DLD1 (cell line): ENCODE data around the gene METTL2A.
"Not testable (repeated sequence)": the region's sequence is repeated elsewhere in the genome, so short reads cannot be mapped to it uniquely, and the experiment has no call there.

ENCODE experiments used
- in situ Hi-C: cut with HindIII; loops from 2 replicates; pipeline ENCODE4 v1.10.0; 2017; ENCODE audit warnings: low sequenced_read_pairs

Gene METTL2A, protein sequence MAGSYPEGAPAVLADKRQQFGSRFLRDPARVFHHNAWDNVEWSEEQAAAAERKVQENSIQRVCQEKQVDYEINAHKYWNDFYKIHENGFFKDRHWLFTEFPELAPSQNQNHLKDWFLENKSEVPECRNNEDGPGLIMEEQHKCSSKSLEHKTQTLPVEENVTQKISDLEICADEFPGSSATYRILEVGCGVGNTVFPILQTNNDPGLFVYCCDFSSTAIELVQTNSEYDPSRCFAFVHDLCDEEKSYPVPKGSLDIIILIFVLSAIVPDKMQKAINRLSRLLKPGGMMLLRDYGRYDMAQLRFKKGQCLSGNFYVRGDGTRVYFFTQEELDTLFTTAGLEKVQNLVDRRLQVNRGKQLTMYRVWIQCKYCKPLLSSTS

DNA sequence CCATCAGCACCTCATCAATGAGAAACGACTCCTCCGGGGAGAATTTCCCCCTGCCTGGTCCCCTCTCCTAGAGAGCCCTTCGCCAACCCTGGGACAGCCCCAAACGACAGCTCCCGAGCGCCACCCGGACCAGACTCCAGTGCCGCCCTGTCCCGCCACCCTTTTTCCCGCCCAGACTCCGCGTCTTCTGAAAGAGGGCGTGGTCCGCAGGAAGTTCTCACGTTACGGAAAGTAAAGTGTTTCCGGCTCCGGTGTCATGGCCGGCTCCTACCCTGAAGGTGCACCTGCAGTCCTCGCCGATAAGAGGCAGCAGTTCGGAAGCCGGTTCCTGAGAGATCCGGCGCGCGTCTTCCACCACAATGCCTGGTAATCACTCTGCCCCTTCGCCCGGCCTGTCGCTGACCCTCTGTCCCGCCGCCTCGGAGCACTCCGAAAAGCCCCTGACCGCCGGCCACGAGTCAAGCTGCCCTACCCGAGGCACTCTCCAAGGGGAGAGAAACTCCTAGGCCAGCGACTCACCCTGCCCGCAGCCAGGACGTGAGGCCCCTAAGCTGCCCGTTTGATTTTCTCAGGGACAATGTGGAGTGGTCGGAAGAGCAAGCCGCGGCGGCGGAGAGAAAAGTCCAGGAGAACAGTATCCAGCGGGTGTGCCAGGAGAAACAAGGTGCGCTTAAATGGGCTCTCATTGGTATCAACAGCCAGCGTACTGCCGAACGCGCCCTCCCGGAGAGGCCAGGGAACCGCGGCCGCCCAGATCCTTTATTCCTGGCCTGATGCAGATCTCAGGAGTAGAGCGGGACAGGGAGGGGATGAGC, at the start of gene METTL2A:
METTL2A (plus strand) TSS at position 251 of the 815 bp plus-strand sequence; CDS start at position 257, 6 bp downstream.
- in situ Hi-C loops = not testable (repeated sequence)

DNA sequence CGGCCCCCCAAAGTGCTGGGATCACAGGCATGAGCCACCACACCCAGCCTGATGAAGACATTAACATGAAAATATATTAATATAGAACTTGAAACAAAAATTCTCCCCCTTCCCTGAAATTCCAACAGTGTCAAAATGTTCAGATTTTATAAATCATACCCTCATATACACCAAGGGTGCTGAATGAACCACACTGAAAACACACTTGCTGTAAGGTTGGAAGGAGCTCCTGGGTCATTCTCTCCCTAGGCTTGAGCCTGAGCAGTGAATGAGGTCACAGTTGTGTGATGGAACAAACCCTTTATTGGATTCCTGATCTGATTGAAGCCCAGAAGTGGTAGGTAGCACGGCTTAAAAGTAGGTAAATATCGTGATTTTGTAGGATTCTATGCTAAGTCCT, 43.4 kb upstream of the METTL2A start, which contains the start of gene EFCAB3:
EFCAB3 (plus strand) TSS at position 301 of the 400 bp plus-strand sequence. CDS start 2,427 bp downstream, outside the sequence.
- in situ Hi-C loops = no loop called here

DNA sequence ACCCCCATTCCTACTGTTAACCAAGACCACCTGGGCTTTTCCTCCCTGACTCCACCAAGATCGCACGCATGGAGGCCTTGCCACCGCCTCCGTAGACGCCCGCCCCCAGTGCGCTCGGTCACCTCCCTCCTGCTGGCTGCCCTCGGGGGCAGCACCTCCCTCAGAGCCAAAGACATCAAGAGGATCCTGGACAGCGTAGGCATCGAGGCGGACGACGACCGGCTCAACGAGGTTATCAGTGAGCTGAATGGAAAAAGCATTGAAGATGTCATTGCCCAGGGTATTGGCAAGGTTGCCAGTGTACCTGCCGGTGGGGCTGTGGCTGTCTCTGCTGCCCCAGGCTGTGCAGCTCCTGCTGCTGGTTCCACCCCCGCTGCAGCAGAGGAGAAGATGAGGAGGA, 42.1 kb upstream of the METTL2A start:
- in situ Hi-C loops = no loop called here

DNA sequence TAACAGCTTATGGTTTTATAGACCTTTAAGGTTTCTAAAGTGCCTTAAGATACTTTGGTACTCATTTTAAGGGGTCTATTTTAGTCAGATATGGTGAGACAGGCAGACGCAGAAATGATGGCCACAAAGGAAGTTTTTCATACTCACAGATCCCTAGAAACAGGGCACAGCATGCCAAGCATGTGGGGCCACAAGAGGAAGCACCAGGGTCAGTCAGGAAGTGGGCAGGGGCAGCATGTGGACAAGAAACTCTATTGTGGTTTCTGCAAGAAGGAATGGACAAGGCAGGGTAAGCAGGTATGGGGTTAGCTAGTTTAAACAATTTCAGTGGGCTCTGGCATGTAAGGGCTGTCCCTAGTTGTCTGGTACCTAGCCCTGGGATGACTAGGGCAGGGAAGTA, 34.8 kb upstream of the METTL2A start:
- in situ Hi-C loops = no loop called here

DNA sequence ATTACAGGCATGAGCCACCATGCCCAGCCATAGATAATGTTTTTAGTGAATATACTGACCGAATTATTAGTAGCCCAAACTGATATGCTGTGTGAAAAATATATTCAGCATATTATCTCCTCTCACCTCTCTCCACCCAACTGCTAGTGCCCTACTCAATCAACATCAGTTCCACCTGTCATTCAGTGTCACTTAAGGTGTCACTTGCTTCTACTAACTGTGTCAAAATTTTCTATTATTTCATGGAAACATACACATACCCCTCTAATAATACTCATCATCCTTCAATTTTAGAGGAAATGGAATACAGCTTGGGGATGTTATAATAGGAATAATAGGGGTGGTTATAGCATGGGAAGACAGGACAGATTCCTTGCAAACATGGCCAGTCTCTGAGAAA, 30.8 kb upstream of the METTL2A start:
- in situ Hi-C loops = no loop called here

DNA sequence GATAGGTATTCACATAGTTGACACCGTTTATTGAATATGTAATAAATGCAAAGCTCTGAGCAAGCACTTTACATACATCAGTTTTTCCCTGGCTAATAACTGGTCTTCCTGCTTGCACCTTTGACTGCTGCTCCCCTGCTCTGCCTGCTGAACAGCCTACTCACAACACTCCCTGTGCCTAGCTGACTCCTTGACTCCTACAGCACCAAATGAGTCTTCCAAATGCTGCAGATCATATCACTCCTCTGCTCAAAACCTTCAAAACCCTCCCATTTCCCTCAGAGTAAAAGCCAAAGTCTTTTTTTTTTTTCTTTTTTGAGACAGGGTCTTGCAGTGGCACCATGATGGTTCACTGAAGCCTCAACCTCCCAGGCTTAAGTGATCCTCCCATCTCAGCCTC, 24.8 kb upstream of the METTL2A start:
- in situ Hi-C loops = no loop called here

DNA sequence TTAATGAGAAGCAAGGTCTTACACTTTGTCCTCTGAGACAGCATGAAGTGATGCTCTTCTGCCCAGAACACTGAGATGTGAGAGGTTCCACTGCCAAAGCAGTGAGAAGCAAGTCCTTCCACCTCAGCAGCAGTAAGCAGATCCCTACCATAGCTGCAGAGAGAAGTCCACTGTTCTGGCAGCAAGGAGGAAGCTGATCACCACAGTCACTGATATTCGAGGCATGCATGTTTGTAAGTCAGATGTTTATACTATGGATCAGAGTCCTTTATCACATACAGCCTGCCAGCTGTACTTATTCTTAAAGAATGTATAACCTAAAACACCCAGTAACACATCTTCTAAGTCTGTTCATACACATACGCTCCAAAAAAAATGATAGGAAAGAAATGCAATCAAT, 18.2 kb upstream of the METTL2A start:
- in situ Hi-C loops = no loop called here

DNA sequence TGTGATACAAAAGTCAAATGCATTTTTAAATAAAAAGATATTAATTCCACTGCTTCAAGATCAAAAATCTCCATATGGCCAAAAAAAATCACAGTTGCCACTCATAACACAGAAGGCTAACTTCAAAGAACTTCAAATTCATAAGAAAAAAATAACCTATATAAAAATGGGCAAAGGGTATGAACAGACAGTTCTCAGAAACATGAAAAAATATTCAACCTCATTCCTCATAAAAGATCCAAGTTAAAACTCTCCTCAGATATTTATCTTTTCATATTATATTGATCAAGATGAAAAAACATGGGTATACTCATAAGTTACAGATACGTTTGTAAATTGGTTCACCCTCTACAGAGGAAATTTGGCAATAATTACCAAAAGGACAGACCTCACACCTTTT, 10.6 kb upstream of the METTL2A start:
- in situ Hi-C loops = not testable (repeated sequence)

DNA sequence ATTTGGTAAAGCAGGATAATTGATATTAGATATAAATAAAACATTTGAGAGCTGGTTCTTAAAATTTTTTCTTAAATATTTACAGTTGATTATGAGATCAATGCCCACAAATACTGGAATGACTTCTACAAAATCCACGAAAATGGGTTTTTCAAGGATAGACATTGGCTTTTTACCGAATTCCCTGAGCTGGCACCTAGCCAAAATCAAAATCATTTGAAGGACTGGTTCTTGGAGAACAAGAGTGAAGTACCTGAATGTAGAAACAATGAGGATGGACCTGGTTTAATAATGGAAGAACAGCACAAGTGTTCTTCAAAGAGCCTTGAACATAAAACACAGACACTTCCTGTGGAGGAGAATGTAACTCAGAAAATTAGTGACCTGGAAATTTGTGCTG, 2.5 kb downstream of the METTL2A start:
- in situ Hi-C loops = not testable (repeated sequence)

DNA sequence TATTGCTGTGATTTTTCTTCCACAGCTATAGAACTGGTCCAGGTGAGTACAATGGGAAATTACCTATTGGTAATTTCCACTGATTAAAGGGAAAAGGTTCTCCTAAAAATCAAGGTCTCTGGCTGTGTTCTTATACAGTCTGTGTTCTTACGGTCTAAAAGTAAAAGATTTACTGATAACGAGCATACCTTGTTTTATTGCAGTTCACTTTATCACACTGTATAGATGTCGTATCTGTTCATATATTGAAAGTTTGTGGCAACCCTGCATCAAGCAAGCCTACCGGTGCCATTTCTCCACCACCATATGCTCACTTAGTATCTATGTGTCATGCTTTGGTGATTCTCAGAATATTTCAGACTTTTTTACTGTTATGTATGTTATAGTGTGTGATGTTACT, 11.6 kb downstream of the METTL2A start:
- in situ Hi-C loops = not testable (repeated sequence)

DNA sequence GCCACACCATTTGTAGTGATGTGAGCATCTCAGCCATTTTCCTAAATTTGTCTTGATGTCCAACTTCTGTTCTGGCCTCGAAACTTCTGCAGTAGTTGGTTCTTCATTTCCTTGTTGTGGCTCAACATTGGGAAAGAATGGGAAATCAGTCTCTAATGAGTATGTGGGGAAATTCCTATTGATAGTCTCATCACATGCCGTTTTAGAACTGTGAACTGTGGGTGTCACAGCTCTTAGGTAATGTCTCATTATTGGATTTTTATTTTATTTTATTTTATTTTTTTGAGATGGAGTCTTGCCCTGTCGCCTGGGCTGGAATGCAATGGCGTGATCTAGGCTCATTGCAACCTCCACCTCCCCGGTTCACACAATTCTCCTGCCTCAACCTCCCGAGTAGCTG, 17.5 kb downstream of the METTL2A start:
- in situ Hi-C loops = not testable (repeated sequence)

DNA sequence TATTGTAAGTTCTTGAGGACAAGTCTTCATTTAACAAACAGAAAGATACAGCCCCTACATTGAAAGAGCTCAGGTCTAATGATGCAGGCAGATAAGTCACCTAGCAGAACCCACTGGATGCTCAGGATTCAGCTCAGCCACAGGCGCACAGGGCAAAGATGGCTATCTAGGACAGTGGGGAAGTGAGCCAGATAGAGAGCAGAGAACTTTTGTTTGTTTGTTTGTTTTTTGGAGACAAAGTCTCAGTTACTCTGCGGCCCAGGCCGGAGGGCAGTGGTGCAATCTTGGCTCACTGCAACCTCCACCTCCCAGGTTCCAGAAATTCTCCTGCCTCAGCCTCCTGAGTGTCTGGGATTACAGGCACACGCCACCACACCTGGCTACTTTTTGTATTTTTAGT, 20.4 kb downstream of the METTL2A start:
- in situ Hi-C loops = no loop called here

DNA sequence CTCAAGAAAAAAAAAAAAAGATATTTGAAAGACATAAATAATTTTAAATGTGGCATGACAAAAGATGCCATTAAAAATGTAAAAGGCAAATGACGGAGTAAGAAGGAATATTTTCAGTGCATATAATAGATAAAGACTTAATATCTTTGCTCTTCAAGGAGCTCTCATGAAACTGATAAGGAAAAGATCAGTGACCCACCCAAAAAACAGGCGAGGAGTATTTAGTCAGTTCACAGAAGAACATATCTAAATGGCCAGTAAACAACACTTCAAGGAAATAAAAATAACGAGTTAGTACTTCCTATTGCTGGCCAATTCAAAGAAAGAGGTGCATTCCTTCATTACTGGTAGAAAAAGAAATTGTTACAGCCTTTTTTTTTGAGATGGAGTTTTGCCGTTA, 22.1 kb downstream of the METTL2A start:
- in situ Hi-C loops = not testable (repeated sequence)

DNA sequence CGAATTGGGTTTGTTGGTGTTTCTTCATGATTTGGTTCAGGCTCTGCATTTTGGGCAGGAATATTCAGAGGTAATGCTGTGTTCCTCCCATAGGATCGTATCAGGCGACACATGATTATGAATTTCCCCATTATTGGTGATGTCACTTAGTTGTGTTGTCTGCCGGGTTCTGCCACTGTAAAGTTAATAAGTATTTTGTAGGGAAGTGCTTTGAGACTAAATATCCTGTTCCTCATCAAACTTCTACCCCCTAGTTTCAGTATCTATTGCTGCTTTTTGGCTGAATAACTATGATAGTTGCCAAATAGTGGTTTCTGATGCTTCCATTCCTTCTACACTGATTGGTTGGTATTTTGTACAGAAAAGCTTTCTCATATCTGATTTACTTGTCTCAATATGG, 28.5 kb downstream of the METTL2A start:
- in situ Hi-C loops = not testable (repeated sequence)

DNA sequence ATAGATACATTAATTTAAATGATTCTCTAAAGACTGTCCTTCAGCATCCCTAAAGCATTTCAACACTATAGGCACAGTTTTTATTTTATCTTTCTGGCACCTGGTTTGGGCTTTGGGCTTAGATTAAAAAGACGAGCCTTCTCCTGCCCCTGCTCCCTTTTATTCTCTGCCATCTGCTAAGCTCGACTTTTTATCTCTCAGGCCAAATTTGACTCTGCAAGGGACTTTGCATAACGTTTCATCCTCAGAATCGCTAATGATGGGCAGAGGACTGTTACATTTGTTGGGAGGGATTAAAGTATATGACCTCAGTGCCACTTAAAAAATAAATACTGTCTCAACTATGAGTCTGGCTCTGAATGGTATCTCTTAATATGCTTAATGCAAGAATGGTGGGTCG, 29.3 kb downstream of the METTL2A start:
- in situ Hi-C loops = not testable (repeated sequence)

DNA sequence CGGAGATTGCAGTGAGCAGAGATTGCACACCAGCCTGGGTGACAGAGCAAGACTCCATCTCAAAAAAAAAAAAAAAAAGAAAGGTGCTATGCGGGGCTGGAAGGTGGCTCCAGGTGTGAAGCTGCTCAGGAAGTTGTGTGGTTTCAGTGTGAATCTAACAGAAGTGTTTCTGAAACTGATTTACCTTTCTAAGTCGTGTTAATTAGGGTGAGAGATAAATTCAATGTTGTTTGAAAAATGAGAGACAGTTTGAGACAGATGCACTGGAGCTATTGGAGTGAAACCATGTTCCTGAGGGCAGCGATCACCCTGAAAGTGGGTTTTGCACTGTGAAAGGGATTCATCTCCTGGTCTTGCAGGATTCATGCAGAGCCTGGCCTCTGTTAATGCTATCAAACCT, 30.0 kb downstream of the METTL2A start:
- in situ Hi-C loops = not testable (repeated sequence)

DNA sequence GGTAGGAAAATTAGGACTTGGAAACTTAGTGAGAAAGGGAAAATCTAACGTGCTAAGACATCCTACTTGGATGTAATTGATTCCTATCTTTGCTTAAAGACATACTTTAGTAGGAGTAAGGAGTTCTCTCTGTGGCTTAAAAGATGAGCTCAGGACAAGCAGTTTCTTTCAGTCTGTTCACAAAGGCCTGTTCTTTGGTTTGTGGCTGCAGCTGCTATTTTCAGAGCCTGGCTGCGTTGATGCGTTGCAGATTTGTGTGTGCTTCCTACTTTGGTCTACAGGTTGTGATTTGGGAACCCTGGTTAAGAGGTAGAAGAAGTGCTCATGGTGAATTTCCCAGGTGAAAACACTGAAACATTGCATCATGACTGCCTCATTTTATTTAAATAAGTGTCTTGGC, 30.4 kb downstream of the METTL2A start:
- in situ Hi-C loops = not testable (repeated sequence)

DNA sequence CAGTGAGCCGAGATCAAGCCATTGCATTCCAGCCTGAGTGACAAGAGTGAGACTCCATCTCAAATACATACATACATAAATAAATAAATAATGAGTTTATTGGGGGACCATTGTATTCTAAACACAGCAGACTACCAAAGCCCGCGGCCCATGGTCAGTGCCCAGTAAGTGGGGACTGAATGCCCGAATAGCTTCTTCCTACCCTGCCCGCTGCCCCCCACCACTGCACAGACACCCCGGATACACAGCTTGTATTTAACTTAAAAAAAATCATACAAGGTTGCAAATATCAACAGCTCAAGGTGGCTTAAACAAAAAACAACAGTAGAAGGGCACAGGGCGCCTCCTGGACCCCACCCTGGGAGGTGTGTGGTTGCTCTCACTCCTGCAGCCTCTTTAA, 32.3 kb downstream of the METTL2A start:
- in situ Hi-C loops = no loop called here

DNA sequence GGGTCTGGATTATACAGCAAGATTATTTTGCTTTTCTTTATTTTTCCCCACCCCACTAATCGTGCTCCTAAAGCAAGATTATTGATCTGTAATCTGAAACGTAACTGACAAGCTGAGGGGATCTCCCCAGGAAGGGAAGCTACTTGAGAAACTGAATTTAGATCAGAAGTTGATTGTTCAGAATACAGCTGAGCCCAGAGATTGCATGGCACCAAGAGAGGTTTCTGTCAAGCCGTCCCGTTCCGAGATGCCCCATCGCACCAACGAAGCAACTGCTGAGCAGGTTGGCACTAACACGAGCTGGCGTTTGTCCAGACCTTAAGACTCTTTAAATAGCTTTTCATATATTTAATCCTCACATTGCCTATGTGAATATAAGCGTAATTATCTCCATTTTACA, 34.8 kb downstream of the METTL2A start:
- in situ Hi-C loops = not testable (repeated sequence)

DNA sequence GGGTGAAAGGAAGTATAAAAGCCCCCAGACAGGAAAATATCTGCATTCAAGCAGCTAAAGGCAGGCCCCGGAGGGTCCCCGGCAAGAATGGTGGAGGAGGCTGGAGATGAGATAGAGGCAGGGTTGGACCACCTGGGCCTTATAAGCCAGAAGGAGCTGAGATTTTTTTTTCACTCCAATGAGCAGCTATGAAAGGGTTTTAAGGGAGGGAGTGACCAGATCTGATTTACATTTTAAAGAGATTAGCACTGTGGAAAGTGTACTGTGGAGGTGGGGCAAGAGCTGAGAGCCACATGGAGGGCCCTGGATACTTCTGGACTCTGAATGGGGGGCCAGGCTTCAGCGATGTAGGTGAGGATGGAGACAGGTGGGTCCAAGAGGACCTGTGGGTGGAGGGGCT, 40.7 kb downstream of the METTL2A start:
- in situ Hi-C loops = not testable (repeated sequence)

DNA sequence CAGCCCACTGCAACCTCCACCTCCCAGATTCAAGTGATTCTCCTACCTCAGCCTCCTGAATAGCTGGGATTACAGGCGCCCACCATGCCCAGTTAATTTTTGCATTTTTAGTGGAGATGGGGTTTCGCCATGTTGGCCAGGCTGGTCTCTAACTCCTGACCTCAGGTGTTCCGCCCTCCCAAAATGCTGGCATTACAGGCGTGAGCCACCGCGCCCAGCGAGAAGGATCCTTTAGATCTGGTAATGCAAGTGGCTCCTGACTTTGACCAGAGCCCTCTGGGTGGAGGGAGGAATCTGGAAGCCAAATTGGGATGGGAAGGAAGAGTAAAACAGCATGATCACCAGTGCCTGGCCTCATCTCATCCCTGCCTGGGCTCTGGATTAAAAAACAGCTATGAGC, 41.6 kb downstream of the METTL2A start:
- in situ Hi-C loops = not testable (repeated sequence)
